ENCODE measurements around the gene PPP2R5C.
"Not testable (repeated sequence)": the region's sequence is repeated elsewhere in the genome, so short reads cannot be mapped to it uniquely, and the experiment has no call there.

The PPP2R5C gene

DNA sequence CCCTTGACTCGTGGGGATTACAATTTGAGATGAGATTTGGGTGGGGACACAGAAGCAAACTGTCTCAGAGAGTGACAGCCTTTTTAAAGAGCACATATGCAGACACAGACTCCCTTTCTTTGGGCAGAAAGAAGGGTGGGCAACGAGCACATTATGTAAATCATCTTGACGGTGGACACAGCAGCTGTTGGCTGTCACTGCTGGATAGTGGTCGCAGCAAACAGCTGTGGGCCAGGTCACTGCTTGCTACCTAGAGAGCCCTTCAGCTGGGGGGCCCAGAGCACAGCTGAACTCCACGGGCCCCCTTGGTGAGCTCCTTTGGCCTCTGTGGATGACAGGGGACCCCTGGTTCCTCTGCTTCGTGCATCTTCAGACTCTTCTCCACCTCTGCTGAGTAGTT is 23.1 kb downstream of the PPP2R5C start:
- no peak for DNase-seq

GRCh38 chr14:101788016-101788635 is 26.6 kb downstream of the PPP2R5C start:
- DNase-seq = no peak

- no peak for DNase-seq
Observed at GRCh38 chr14:101789222-101789621, 27.7 kb downstream of the PPP2R5C start.

DNA sequence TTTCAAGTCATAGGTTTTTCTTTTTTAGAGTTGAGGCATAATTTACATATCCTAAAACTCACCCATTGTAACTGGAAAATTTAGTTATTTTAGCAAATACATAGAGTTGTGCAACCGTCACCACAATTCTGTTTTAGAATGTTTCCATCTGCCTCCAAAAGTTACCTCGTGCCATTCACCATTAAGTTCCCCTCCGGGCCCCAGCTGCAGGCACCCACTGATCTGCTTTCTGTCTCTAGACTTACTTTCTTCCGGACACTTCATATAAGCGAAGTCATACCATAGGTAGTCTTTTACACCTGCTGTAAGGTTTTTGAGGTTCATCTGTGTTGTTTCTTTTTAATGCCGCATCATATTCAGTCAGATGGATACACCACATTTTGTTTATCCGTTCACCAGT is 28.7 kb downstream of the PPP2R5C start:
- no peak for DNase-seq

- no peak for DNase-seq
Observed at GRCh38 chr14:101791919-101792572, 30.5 kb downstream of the PPP2R5C start.

GRCh38 chr14:101796016-101796415 is 34.5 kb downstream of the PPP2R5C start:
- DNase-seq = no peak

GRCh38 chr14:101796479-101796878 is 35.0 kb downstream of the PPP2R5C start:
- DNase-seq = no peak

- no peak for DNase-seq
Observed at GRCh38 chr14:101797856-101798255, 36.3 kb downstream of the PPP2R5C start.

GRCh38 chr14:101804373-101804772 is 42.9 kb downstream of the PPP2R5C start:
- not testable (repeated sequence) for DNase-seq

- DNase-seq = not testable (repeated sequence)
Observed at GRCh38 chr14:101806252-101806651, 44.7 kb downstream of the PPP2R5C start.

DNA sequence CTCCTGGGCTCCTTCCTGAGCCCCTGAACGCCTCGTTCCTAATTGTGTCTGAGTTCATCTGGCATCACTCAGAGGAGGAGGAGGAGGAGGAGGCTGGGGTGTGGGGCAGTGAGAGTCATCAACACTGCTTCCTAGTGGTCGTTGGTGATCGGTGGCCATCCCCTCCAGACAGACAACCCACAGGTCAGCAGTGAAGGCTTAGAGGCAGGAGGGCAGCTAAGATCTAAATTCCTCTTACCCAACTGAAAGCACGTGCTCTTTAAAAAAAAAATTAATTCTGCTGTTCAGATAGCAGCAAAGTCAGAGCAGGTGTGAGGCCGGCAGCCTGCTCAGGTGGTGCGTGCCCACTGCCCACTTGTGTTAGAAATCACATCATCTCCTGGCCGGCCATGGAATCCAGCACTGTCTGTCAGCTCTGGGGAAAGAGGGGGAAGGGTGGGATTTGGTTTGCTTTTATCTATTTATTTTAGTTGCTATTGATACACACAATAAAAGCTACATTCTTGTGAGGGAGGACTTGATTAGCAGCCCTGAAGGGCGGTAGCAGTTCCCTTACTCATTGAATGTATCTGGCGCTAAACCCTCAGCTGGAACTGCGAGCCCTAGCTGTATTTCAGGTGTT is 46.6 kb downstream of the PPP2R5C start:
- DNase-seq = peak; percentile 49

- DNase-seq = no peak
Observed at GRCh38 chr14:101808894-101809670, 47.6 kb downstream of the PPP2R5C start.

GRCh38 chr14:101809671-101810514 is 48.4 kb downstream of the PPP2R5C start:
- DNase-seq = peak; percentile 92

DNA sequence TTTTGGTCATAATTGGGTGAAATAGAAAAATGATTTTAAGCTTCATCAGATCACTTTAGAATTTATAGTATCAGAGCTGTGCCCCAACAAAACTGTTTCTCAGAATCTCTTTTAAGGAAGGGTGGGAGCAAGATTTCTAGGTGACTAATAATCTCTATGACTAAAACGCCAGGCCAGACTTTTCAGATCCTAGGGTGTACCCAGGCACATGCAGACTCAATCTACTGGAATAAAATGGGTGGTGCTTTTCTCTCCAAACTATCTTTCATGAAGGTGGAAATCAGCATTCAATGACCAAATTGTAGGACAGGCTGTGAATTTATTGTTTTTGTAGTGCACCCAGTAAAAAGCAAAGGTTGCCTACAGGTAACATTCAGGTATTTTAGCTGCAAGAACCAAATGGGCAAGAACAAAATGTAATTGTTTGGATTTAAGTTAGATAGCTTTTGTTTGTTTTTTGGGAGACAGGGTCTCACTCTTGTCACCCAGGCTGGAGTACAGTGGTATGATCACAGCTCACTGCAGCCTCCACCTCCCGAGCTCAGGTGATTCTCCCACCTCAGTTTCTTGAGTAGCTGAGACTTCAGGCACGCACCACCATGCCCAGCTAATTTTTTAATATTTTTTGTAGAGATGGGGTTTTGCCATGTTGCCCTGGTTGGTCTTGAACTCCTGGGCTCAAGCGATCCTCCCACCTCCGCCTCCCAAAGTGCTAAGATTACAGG is 49.5 kb downstream of the PPP2R5C start:
- DNase-seq = peak; percentile 7

DNA sequence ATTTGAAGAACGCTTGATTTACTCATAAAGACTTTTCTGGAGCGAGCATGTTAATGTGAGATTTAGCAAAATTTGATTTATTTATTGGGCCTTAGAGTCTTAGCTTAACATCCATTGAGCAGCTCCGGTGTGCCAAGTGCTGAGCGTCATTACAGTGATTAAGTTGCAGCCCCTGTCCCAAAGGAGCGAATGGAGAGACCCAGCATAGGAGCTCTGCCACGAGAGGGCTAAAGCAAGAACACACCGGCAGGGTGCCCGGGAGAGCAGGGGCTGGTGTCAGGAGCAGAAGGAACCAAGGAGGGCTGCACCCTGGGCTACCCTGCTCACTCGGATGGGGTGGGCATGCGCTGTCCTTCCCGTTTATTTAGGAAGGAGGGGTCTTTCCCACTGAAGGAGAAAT is 50.6 kb downstream of the PPP2R5C start:
- no peak for DNase-seq

GRCh38 chr14:101813171-101813759 is 51.8 kb downstream of the PPP2R5C start:
- no peak for DNase-seq

DNA sequence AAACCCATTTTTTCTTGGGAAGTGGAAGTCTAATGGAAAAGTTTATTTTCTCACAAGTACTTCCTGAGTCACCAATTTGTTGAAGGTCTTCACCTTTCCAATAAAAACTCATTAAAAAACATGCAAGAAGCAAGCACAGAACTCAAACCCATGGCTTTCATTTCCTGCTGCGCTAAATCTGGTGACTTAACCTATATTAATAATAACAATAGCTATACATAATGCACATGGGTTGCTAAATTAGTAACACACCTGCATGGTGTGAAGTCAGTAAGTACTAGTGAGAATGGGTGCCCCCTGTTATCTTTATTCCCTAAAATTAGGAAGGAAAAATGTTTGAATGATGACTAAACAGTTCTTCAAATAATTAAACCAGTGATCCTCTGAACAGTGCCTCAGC is 52.3 kb downstream of the PPP2R5C start:
- DNase-seq = no peak

- DNase-seq = no peak
Observed at GRCh38 chr14:101814934-101815333, 53.4 kb downstream of the PPP2R5C start.

- DNase-seq = no peak
Observed at GRCh38 chr14:101815994-101816393, 54.5 kb downstream of the PPP2R5C start.

DNA sequence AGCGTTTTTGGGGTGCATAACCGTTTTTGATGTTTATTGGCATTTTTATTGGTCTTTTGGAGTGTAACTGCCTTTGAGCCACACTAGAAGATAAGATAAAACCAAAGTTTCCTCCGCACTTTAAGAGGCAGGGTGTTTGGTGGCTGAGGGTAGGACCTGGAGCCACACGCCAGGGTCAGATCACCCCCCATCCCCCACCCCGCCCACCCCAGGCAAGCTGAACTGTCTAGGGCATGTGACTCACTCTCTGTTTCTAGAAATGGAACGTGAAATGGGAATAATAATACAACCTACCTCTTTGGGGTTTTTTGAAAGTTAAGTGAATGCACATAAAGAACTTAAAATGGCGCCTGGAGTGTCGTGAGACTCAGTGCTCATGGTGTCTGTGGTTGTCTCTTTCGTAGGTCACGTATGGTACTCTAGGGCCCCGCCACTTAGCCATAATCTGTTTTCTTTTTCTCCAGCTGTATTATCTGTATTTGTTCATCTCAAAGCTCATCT is 56.0 kb downstream of the PPP2R5C start:
- no peak for DNase-seq

- DNase-seq = no peak
Observed at GRCh38 chr14:101819251-101819990, 57.9 kb downstream of the PPP2R5C start.
